Stimulated activated CD8-positive, alpha-beta memory T cell treated with anti-CD3 and anti-CD28 coated beads, Interleukin-2, amount 100 ng/mL, for 1 hour (primary cell): Measurements from ENCODE around the gene ASF1B.
"Not testable (repeated sequence)": the region's sequence is repeated elsewhere in the genome, so short reads cannot be mapped to it uniquely, and the experiment has no call there.

Experiments used
- DNase-seq, 2 donors: peaks; one replicate each; pipeline ENCODE4 v3.0.0-alpha.2; 2020; ENCODE audit warnings: low read depth in 2 of 2

Gene ASF1B

DNA sequence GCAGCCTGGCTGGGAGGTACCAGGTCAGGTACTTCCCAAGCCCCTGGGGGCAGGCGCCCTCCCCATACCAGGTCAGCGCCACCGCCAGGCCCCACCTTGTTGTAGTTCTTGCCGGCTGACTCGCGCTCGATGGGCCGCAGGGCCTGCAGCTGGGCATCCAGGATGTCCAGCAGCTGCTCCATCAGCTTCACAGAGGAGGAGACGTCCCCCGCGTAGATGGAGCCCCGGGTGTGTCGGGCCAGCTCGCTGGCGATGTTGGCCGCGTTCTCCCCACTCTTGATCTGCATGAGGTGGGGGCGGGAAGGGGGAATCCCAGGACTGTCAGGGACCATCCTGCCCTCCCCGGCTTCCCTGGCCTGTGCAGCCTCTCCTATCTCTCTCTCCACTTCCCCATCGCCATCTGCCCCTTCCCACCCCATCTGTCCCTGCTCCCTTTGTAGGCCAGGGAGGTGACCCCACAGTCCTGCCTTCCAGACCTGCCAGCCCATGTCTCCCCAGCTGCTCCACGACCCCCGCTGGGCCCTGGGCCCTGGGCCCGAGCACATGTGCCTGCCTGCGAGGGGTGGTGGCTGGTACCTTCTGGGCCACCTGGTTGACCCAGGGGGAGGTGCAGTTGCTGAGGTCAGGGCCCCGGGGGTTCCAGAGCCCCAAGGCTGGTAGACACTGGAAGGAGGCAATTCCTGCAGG, 23.8 kb upstream of the ASF1B start:
- DNase-seq: no peak

DNA sequence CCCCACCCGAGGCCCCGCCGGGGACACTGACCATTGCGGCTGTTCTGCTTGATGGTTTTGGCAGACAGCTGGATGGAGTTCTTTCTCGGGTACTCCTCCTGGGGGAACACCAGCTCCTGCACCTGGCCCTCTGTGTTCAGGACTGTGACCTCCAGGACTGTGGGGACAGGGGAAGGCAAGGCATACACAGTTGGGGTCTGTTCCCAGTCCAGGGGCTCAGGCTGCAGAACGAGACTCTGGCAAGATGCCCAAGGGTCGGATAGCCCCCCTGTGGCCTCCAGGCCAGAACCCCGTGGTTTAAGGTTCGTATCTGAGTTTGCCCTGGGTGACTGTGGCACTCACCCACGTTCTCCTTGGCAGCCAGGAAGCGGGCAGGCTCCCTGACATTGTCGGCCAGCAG, 22.7 kb upstream of the ASF1B start:
- DNase-seq: no peak

DNA sequence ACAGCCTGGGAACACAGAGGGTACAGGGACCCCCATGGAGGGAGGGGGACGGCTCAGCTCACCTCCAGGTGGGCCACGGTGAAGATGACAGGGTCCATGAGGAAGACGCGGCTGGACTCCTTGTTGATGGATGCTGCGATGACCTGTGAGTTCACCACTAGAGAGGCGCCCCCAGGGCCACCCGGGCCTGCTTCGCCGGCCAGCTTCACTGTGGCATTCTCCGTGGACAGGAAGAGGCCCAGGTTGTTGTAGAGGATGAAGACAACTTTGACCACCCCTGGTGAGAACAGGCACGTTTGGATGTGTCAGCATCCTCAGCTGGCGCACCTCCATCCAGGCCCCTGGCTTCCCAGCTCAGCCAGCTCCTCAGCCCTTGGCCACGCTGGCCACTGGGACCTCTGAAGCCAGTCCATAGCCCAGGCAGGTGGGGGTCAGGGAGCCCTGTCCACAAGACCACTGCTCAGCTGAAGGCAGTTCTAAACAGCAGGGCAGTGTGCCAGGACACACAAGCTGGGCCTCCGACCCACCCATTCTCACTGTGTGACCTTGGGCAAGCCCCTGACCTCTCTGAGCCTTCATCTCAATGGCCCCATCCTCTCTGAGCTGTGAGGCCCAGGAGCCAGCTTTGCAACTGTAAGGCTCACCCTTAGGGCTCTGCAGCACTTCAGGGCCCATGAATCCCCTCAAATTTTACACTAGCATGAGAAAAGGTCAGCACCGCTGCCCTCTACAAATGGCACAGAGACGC, 22.1 kb upstream of the ASF1B start:
- DNase-seq: no peak

GRCh38 chr19:14156971-14157717, 20.8 kb upstream of the ASF1B start:
- no peak for DNase-seq

GRCh38 chr19:14156122-14156521, 19.7 kb upstream of the ASF1B start:
- no peak for DNase-seq

GRCh38 chr19:14155371-14155770, 19.0 kb upstream of the ASF1B start:
- DNase-seq: no peak

- no peak for DNase-seq
Observed at GRCh38 chr19:14152713-14153112, 16.3 kb upstream of the ASF1B start.

DNA sequence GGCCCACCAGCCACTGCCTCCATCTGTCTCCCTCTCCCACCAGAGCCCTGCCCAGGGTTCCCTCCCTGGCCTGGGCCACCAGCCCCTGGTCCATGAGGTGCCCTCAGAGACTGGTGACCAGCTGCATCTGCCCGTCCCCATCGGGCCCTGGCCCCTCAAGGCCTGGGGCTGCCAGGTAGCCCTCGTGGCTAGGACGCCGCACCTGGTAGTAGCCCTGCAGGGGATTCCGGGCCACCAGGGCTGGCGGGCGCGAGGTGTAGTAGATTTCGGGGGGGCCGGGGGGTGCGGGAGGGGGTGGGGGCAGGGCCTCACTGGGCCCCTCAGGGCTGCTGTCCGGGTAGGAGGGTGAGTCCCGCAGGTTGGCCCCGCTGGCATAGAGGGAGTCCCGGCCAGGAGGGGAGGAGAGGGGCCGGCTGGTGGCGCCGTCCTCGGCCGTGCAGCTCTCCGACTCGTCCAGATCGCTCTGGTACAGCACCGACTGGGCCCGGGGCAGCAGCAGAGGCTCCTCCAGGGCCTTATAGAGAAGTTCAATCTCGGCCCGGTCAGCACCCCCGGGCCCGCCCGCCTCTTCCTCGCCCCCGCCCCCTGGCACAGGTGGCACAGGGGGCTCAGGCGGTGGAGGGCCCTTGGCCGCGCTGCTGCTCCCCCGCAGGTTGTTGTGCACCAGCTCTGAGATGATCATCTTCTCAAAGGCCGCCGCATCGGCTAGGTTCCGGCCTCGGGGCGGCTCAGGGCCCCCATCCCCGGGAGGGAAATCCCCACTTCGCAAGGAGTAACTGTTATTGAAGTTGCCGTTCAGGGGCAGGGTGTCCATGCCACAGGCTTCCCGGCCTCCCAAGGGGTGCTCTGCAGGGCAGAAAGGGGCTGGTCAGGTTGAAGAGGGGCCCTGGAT, 14.6 kb upstream of the ASF1B start:
- no peak for DNase-seq

- no peak for DNase-seq
Observed at GRCh38 chr19:14150041-14150769, 13.8 kb upstream of the ASF1B start.

DNA sequence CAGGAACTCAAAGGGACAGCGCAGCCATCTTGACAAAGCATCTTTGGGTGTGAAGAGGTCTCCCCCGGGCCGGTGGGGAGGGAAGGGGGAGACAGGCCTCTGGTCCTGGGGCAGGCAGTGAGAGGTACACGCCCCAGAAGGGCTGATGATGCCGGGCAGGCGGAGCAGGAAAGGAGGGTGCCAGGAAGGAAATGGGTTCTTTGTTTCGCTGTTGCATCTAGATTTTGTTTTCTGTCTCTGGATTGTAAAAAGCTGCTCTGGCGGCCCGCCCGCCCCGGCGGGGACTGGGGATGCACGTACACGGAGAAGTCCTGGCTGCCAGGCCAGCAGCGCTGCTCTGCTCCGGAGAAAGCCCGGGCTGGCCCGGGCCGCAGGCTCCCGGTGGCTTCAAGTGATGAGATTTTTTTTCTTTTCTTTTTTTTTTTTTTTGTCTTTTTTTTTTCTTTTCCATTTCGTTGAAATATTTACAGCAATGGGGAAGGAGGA, 13.2 kb upstream of the ASF1B start:
- DNase-seq: peak in 1 of 2 donors; percentile 34

GRCh38 chr19:14148751-14149410, 12.5 kb upstream of the ASF1B start:
- no peak for DNase-seq

DNA sequence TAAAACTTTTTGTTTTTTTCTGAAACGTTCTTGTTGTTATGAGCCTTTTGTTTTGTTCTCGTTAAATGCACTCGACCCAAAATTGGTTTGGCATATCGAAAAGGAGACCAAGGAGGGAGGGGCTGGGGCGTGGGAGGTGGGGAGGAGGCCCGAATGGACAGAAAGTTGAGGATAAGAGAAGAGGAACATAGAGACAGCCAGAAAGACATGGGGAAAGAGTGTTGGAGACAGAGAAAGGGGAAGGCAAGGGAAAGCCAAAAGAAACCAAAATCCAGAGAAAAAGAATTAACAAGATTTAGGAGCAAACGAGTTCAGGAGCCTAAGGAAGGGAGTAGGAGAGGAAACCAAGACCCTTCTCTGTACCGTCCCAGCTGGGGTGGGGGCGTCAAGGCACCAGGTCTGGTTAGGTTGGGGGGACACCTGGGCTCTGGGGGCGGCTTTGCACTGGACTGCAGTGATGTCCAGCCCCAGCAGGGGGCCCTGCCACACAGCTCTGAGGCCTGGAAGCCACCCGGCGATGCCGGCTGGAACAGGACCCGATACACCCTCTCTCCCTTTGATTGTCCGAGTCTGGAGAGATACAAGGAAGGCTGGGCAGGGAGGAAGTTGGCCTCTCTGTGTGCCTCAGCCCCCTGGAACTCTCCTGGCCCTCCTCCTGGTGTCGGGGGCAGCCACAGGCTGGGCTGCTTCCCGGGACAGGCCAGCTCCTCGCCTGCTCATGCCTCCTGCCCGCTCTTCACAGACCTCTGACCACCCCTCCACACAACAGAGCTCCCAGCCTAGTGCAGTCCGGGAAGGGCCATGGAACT, 11.6 kb upstream of the ASF1B start:
- DNase-seq: peak; percentile 30 to 31

DNA sequence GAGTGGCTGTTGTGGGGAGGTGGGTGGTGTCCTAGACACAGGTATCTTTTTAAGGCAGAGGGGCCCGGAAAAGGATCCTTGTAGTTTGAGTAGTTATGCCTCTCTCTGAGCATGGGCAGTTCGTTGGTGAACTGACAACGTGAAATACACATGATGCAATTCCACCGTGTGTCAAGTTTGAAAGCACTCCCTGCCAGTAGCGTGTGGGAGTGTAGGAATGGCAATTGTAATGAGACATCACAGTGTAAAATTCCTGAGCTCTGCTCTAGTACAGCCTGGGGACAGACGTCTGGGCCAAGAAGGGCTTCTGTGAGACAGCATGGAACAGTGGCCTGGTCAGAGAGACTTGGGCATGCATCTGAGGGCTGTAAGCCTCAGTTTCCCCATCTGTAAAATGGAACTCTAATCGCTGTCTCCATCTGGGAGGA, 10.4 kb upstream of the ASF1B start:
- DNase-seq: no peak

DNA sequence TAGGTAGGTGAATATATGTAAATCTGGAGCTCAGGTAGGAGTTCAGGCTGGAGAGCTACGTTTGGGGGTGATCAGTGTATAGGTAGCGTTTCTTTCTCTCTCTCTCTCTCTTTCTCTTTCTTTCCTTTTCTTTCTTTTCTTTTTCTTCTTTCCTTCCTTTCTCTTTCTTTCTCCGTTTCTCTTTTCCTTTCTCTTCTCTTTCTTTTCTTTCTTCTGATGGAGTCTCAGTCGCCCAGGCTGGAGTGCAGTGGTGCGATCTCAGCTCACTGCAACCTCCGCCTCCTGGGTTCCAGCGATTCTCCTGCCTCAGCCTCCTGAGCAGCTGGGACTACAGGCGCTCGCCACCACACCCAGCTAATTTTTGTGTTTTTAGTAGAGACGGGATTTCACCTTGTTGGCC, 9.8 kb upstream of the ASF1B start:
- not testable (repeated sequence) for DNase-seq

DNA sequence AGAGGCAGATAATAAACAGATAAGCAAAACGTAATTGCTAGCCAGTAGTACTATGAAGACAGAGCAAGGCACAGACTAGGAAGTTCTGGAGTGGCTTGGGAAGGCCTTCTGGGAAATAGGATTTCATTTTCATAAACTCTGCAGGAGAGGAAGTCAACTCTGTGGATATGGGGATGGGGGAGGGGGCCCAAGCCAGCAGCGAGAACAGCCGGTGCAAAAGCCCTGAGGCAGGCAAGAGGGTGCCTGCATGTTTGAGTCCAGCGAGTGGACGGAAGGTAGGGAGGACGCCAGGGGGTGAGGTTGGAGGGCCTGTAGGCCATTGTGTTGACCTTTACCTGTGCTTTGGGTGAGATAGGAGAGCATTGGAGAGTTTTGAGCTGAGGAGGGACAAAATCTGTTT, 9.0 kb upstream of the ASF1B start:
- DNase-seq: no peak

DNA sequence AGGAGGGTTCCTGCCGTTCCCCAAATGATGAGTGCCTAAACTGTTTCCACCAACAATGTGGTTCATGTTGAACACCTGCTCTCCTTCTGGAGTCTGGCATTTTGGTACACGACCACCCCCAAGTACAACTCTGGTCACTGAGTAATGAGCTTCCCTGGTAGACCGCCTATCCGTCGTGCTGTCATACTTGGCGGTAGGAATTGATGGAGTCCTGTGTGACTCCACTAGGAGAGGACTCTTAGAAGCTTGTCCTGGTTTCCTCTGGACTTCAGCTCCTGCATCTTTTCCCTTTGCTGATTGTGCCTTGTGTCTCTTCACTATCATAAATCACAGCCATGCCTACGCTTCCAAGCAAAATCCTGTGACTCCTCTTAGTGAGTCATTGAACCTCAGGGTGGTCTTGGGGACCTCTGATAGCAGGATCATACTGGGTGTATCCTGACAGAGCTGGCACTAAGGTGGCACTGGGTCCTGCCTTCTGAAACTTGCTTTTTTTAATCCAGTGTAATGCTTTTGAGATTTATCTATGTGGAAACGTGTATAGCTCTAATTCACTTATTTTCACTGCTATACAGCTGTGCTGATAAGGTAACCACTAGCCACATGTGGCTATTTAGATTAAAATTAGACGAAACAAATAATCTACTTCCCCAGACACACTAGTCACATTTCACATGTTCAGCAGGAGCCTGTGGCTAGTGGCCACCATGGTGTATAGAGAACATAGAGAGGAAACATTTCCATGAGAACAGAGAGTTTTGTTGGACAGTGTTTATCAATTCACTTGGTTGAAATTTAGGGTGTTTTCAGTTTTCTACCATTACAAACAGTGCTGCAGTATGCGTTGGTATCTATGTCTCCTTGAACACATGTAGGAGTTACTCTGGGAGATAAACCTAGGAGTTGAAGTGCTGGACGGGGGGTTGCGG, 6.1 kb upstream of the ASF1B start:
- DNase-seq: no peak

DNA sequence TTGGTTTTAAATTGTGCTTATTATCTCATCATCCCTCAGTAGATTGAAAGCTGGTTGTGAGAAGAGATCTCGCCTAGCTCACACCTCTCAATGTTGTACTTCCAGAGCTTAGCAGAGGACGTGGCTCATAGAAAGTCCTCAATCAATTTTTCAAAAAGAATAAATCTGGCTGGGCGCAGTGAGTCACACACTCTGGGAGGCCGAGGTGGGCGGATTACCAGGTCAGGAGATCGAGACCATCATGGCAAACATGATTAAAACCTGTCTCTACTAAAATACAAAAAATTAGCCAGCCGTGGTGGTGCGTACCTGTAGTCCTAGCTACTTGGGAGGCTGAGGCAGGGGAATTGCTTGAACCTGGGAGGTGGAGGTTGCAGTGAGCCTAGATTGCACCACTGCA, 4.7 kb upstream of the ASF1B start:
- no peak for DNase-seq

GRCh38 chr19:14139944-14140343, 3.6 kb upstream of the ASF1B start:
- DNase-seq: no peak
